AG08395 (cell line): Measurements from ENCODE around the gene ARPC2.

ENCODE experiments used
- DNase-seq: peaks from one replicate; pipeline ENCODE4 v3.0.0; 2012; ENCODE audit warnings: mixed read lengths, low spot score

The ARPC2 gene

DNA sequence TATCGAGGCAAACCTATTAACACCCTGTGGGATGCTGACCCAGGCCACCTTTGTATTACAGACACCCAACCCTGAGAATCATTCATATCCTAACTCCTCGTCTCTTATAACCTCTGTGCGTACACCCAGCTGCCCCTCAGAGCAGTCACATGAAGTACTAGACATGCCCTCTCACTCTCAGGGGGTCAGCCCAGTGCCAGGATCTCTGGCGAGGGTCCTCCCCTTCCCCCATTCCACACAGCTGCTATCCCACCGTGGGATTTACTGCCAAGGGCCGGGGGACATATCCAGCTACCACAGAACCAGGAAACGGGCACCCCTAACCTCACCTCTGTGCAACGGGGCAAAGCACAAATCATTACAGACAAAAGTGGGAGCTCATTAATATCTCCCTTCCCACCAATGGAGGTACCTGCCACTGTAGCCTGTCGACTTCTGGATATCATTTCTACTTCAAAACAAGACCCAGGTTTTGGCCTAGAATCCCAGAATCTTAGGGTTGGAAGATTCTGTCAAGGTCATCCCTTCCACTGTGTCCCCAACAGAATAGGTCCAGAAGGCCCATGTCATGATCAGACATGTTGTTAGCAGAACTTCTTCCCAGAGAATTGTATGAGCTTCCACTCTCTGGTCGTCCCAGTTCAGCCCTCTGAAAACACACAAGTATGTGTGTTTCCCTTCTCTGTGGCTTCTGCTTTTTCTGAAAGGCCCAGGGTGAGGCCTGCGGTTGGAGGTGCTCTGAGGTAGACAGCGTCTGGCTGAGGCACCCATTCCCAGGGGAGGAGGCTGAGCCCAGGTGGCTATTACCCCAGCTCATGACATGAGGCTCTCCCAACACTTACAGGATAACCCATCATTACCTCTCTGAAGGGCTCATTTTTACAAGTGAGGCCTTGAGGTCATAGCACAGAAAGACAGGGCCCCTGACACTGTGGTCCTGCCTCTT is 73.6 kb downstream of the ARPC2 start:
- no peak for DNase-seq

DNA sequence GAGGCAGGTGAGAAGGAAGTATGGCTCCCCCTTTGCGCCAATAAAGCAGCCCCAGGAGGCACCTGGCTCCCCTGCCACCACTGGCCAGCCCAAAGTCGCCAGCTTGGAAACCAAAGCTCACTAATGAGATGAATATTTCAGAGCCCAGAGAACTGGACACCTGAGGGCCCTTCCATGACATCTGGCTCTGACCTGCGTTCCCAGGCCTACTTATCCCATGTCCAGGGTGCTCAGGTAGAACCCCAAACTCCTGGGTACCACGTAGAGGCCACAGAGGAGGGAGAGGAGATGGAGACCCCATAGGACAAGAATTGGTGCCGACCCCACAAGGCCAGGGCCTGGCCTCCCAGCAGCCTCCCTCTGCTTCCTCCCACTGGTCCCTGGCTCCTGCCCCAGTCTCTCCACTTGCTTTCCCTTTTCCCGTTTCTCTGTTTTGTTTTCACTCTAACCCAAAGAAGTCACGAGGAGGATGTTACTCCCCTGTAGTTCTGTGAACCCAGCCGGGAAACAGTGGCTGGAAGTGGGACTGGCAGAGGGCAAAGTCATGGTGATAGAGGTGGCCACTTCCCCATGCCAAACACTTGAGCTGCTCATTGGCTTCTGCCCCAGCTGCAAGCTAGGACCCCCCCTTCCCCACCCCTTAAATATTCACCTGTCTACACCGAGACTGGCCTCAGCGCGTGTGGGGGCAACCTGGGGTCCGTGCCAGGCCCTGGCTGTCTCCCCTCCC is 74.5 kb downstream of the ARPC2 start:
- peak; percentile 29 for DNase-seq

DNA sequence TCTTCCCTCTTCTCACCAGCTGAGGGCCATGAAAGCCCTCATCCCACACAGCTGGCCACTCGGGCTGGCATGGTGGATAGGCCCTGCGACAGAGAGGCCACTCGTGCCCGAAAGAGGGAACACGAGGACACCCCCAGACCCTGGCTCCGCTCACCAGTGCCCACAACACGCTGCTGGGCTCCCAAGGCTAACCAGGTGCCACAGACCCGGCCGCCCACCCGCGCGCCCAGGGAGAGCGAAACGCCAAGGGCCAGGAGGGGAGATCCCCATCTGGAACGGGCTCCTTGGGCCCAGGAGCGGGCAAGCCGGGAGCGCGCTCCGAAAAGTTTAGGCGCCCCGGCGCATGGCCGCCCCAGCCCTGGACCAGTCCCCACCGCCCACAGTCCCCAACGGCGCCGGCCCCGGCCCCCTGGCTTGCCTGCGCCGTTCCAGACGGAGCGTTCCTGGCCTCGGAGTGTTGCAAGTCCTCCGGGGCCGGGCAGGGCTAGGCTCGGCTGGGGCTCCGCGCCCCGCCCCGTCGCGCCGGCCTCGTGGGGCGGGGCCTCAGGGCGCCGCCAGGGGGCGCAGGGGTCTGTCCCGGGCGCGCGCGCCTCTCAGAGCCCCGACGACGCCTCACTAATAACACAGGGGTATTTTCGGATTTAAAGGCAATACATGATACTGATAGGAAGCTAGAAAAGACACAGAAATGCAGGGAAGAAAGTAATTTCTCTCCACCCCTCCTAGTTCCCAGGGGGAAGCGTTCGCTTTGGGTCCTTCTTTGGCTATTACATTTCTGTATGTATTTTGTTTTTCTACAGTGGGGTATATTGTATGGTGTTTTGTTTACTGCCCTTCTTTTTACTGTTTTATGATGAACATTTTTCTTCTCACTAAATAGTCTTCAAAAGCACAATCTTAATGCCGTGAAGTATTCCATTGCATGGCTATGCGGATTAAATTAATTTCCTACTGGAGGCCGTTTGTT is 75.3 kb downstream of the ARPC2 start, which contains the start of gene TMBIM1:
Gene TMBIM1 (minus strand): TSS at position 456 of the 967 bp plus-strand sequence. CDS start 10,362 bp downstream, outside the sequence.
- DNase-seq, result peak; percentile 93

DNA sequence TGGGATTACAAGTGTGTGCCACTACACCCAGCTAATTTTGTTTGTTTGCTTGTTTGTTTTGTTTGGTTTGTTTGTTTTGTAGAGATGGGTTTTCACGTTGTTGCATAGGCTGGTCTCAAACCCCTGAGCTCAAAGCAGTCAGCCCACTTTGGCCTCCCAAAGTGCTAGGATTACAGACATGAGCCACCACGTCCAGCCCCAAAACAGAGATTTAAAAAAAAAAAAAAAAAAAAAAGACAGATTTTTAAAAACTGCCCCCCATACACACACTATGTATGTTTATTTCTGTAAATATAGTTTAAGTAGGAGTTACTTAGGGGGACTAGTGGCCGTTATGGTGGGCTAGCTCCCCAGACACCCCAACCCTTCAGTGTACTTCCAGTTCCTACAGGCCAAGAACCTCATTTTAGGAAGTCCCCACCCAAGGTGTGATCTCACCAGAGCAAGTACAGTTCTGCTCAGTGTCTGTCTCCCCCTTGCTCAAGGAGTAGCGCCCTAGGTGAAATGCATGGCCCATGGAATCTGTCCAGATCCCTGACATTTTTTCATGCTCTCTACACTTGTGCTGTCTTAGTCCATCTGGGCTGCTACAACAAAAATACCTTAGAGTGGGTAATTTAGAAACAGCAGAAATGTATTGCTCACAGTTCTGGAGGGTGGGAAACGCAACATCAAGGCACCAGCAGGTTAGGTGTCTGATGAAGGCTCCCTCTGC is 76.9 kb downstream of the ARPC2 start:
- no peak for DNase-seq

DNA sequence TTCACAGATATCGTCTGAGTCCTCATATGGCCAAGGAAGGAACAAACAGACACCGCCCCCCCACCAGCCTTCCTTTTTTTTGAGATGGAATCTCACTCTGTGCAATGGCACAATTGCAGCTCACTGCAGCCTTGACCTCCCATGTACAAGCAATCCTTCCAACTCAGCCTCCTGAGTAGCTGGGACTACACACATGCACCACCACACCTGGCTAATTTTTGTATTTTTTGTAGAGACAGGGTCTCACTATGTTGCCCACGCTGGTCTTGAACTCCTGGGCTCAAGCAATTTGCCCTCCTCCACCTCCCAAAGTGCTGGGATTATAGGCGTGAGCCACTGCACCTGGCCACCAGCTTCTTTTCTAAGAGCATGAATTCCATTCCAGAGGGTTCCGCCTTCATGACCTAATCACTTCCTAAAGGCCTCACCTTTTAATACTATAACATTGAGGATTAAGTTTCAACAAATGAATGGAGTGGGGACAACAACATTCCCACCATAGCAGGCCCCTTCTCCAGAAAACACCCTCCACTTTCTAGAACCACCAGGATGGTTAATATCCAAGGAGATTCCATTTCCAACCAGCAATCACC is 77.5 kb downstream of the ARPC2 start:
- no peak for DNase-seq

DNA sequence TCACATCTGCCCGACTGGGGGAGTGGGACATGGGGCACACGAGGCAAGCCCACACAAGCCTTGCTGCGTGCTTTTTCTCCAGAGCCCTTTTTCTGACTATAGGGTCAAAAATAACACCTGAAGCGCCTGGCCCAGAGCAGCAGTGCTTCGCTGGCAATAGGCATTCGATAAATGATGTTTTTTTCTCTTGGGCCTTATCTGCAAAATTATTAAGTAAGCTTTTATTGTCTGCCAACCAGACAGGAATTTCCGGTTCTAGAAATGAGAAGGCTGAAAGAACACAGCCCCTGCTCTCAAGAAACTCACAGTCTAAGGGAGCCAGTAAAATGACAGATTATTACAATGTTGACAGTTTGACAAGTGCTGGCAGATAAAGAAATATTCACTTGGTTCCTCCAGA is 78.0 kb downstream of the ARPC2 start:
- no peak for DNase-seq

DNA sequence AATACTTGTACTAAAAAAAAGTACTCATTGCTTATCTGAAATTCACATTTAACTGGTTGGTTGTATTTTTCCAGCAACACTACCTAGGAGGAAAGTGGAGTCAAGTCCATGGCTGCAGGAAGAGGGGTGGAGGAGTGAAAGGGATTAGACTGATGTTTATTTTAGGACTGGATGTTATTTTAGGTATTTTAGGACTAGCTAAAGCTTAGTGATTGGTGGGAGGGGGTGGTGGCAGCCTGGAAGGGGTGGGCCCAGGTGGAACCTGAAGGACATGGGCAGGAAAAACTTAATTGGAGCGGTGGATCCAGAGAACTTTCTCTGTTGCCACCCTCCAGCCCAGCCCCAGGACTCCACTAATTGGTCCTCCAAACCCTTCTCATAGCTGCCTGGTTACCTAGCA is 79.2 kb downstream of the ARPC2 start:
- DNase-seq, result no peak

DNA sequence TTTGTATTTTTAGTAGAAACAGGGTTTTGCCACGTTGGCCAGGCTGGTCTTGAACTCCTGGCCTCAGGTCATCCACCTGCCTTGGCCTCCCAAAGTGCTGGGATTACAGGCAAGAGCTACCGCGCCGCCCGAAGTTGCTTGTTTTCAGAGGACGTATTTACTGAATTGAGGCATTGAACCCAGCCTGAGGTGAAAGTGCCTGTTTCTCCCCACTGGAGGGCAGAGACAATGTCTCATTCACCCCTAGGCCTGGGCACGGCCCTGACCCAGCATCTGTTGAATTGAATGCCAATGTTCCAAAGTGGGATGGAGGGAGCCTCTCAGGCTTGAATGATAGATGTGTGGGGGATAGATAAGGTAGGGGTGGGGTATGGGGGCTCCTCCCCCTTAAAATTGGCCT is 79.9 kb downstream of the ARPC2 start:
- DNase-seq, result no peak

DNA sequence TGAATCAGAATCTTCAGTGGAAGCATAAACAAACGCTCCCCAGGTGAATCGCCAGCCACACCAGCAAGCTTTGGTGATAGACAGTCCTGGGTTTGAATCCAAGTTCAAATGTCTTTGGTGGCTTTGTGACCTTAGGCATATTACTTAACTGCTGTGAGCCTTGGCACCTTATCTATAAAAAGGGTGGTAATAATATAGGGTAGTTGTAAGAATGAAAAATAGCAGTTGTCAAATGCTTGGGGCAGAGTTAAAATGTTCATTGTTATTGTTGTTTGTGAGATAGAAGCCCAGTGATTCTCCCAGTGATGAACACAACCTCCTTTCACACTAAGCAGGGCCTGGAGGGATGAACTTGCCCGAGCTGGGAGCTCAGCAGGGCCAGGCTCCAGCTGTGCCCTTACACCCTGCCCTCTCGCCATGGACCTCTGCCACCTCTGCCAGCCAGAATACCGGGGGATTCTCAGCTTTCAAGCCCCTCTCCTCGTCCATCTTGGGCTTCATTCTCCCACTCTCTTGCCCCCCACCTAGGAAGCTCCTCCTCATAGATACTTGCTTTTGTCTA is 81.4 kb downstream of the ARPC2 start:
- no peak for DNase-seq

DNA sequence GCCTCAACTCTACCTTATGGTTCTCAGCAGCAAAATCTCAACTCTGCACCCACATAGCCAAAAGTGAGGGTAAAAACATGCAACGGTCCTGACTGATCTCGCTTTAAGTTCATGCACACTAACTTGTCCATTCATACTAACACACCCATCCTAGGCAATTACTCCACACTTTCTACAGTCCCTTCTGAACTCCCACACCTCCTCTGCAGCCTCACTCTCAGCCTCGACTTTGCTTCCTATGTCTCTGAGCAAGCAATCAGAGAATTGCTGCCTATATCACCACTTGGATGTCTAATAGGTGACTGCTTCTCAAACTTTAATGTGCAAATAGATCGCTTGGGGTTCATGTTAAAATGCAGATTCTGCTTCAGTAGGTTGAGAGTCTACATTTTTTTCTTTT is 83.2 kb downstream of the ARPC2 start:
- DNase-seq, result no peak

DNA sequence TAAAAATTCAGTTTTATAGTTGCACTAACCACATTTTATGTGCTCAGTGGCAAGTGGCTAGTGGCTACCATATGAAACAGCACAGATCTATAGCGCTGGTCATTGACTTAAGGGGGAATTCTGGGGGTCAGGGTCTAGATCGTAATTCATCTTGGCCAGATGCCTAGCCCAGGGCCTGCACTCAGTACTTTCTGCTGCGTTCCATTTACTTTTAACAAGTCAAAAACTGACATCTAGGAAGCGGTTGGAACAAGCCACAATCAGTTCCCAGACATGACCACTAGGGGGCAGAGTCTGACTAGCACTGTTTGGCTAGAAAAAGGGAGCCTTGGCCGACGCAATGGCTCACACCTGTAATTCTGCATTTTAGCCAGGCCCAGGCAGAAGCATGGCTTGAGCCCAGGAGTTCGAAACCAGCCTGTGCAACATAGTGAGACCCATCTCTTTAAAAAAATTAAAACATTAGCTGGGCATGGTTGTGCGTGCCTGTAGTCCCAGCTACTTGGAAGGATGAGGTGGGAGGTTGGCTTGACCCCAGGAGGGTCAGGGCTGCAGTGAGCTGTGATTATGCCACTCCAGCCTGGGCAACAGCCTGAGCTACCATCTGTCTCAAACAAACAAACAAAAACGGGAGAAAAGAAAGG is 84.3 kb downstream of the ARPC2 start:
- DNase-seq, result peak; percentile 63
